ENCODE data around the gene ARHGAP9.

DNA sequence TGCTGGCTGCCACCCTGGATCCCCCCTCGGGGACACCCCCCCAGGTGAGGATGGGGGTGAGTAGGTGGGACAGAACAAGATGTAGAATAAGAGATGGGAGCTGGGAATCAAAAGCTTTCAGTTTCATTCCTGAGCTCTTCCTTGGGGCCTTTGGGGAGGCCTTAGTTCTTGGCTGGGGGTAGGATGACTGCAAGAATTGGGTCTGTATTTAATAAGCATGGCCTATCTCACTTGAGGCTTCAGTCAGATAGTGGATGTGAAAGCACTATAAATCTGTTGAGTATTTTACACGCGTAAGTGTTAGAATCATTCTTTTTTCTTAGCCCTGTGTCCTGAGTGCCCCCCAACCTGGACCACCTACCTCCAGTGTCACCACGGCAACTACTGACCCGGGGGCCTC, 47.5 kb upstream of the ARHGAP9 start:
- TF ChIP-seq CTCF (IDR thresholded peaks at IDR 0.05): no peak
- TF ChIP-seq POLR2A (IDR thresholded peaks at IDR 0.05): no peak
